Duodenal mucosa (tissue), 2 donors: ENCODE data around the gene CORO1A.
"Not testable (repeated sequence)": the region's sequence is repeated elsewhere in the genome, so short reads cannot be mapped to it uniquely, and the experiment has no call there.

Experiments used
- H3K27ac ChIP-seq: one replicate; pipeline ENCODE4 v1.7.0; 2013; ENCODE audit warnings: low read depth, low read length
- H3K27me3 ChIP-seq, 2 donors: one replicate each; pipeline ENCODE4 v1.7.0; 2013; ENCODE audit warnings: low read length in 2 of 2, control low read depth in 1 of 2; ENCODE audit not compliant: insufficient read depth in 2 of 2, control insufficient read depth in 1 of 2
- H3K36me3 ChIP-seq, 2 donors: one replicate each; pipeline ENCODE4 v1.7.0; 2013; ENCODE audit warnings: low read length in 2 of 2, control low read depth in 1 of 2; ENCODE audit not compliant: insufficient read depth in 2 of 2, control insufficient read depth in 1 of 2
- H3K4me1 ChIP-seq, 2 donors: one replicate each; pipeline ENCODE4 v1.7.0; 2013; ENCODE audit warnings: low read length in 2 of 2, control low read depth in 1 of 2; ENCODE audit not compliant: insufficient read depth in 2 of 2, control insufficient read depth in 1 of 2
- H3K4me3 ChIP-seq, 2 donors: one replicate each; pipeline ENCODE4 v1.7.0; 2013; ENCODE audit warnings: low read length in 2 of 2, low read depth in 1 of 2
- H3K9ac ChIP-seq, 2 donors: one replicate each; pipeline ENCODE4 v1.7.0; 2013; ENCODE audit warnings: low read length in 2 of 2, low read depth in 1 of 2
- H3K9me3 ChIP-seq, 2 donors: one replicate each; pipeline ENCODE4 v1.7.0; 2013; ENCODE audit warnings: low read length in 2 of 2, control low read depth in 1 of 2; ENCODE audit not compliant: control insufficient read depth in 1 of 2

CORO1A gene

DNA sequence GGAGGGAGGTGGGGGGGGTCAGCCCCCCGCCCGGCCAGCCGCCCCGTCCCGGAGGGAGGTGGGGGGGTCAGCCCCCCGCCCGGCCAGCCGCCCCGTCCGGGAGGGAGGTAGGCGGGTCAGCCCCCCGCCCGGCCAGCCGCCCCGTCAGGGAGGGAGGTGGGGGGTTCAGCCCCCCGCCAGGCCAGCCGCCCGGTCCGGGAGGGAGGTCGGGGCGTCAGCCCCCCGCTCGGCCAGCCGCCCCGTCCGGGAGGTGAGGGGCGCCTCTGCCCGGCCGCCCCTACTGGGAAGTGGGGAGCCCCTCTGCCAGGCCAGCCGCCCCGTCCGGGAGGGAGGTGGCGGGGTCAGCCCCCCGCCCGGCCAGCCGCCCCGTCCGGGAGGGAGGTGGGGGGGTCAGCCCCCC is 14.0 kb upstream of the CORO1A start:
- H3K9ac ChIP-seq, H3K27ac ChIP-seq, H3K27me3 ChIP-seq, H3K4me3 ChIP-seq, H3K36me3 ChIP-seq, H3K4me1 ChIP-seq, H3K9me3 ChIP-seq: not testable (repeated sequence)

DNA sequence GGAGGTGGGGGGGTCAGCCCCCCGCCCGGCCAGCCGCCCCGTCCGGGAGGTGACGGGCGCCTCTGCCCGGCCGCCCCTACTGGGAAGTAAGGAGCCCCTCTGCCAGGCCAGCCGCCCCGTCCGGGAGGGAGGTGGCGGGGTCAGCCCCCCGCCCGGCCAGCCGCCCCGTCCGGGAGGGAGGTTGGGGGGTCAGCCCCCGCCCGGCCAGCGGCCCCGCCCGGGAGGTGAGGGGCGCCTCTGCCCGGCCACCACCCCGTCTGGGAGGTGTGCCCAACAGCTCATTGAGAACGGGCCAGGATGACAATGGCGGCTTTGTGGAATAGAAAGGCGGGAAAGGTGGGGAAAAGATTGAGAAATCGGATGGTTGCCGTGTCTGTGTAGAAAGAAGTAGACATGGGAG is 13.3 kb upstream of the CORO1A start:
- H3K27ac ChIP-seq, H3K4me1 ChIP-seq, H3K9ac ChIP-seq, H3K36me3 ChIP-seq, H3K4me3 ChIP-seq, H3K27me3 ChIP-seq, H3K9me3 ChIP-seq: not testable (repeated sequence)

DNA sequence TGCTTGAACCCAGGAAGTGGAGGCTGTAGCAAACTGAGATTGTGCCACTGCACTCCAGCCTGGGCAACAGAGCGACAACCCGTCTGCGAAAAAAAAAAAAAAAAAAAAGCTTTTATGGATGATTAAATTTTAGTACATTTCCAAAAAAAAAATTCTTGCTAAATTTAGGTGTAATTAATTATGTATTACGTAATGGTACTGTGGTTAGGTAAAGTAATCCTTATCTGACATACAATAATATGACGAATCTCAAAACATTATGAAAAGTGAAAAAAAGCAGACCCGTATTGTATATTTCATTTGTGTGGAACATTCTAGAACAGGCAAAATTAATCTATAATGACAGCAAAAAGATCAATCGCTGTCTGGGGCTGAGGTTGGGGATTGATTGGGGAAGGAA is 10.3 kb upstream of the CORO1A start:
- Histone ChIP-seq H3K36me3 (no peaks in the 10 kb centered on the region), H3K9me3 (no peaks in the 10 kb centered on the region), H3K27ac (no peak overlapping the region), H3K9ac (no peak overlapping the region), H3K4me1 (no peaks in the 10 kb centered on the region), H3K27me3 (no peaks in the 10 kb centered on the region), H3K4me3 (no peak overlapping the region)

DNA sequence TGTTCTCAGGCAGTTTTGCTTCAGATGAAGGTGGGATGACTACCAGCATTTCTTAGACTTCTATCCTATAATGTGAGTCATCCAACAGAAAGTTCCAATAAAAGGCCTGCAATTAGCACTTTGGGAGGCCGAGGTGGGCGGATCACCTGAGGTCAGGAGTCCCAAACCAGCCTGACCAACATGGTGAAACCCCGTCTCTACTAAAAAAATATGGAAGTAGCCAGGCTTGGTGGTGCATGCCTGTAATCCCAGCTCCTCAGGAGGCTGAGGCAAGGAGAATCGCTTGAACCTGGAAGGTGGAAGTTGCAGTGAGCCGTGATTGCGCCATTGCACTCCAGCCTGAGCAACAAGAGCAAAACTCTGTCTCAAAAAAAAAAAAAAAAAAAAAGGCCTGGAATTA is 6.5 kb upstream of the CORO1A start:
- not testable (repeated sequence) for H3K9me3 ChIP-seq, H3K27ac ChIP-seq, H3K9ac ChIP-seq, H3K4me1 ChIP-seq, H3K27me3 ChIP-seq, H3K36me3 ChIP-seq, H3K4me3 ChIP-seq

DNA sequence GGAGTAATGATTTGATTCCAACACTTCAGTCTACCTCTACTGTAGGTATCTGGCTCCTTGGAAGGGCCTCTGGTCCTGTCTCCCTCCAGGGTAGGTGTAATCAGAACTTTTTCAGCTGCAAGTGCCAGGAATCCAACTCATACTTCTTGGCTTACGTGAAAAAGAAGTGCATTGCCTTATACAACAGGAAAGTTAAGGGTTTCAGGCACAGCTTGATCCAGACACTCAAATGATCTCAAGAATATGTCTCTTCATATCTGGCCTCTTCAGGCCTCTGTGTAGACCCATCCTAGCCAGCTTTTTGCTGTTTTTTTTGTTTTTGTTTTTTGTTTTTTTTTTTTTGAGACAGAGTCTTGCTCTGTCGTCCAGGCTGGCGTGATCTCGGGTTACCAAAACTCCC is 4.2 kb upstream of the CORO1A start:
- H3K27ac ChIP-seq: no peak overlapping the region

DNA sequence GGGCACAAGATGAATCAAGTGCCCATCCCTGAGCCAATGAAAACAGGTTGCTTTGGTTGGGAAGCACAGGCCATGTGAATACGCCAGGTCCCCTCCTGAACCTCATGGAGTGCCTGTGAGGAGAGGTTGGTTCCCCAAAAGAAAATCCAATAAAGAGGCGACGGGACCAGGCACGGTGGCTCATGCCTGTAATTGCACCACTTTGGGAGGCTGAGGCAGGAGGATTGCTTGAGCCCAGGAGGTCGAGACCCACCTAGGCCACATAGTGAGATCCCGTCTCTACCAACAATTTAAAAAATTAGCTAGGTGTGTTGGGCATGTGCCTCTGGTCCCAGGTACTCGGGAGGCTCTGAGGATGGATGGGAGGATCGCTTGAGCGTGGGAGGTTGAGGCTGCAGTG is 3.5 kb upstream of the CORO1A start:
- no peaks in the 10 kb centered on the region for H3K36me3 ChIP-seq
- no peak overlapping the region for H3K27ac ChIP-seq
- no peak overlapping the region for H3K4me3 ChIP-seq
- H3K4me1 ChIP-seq: peaks cover 5 to 18% of the 10 kb centered on the region in 2 donors
- H3K9me3 ChIP-seq: no peaks in the 10 kb centered on the region
- no peaks in the 10 kb centered on the region for H3K27me3 ChIP-seq
- no peak overlapping the region for H3K9ac ChIP-seq

More for the DNA sequence above, 4.2 kb upstream of the CORO1A start:
- H3K27me3 ChIP-seq: no peaks in the 10 kb centered on the region
- peaks cover 5 to 11% of the 10 kb centered on the region in 2 donors for H3K4me1 ChIP-seq
- no peaks in the 10 kb centered on the region for H3K9me3 ChIP-seq
- no peaks in the 10 kb centered on the region for H3K36me3 ChIP-seq
- H3K4me3 ChIP-seq: no peak overlapping the region
- no peak overlapping the region for H3K9ac ChIP-seq

DNA sequence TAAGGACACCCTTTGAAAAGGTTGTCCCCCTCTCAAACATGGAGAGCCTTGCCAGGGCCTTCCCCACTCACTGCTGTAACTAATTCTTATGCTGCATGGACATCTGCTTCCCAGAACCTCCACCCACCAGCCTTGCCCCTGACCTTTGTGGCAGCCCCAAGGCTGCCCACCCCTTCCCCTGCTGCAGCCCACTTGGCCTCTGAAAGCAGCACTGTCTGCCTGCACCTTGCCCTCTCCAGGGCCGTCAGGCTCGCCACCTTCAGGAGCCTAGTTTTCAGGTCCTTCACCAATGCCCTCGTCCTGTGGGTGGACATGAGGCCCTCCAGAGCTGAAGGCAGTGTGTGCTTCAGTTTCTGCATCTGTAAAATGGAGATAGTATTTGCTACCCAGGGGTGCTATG is 2.7 kb upstream of the CORO1A start:
- Histone ChIP-seq H3K9me3 (no peaks in the 10 kb centered on the region), H3K4me1 (peaks cover 5 to 23% of the 10 kb centered on the region in 2 donors), H3K27ac (no peak overlapping the region), H3K27me3 (no peaks in the 10 kb centered on the region), H3K36me3 (no peaks in the 10 kb centered on the region), H3K9ac (no peak overlapping the region), H3K4me3 (no peak overlapping the region)

DNA sequence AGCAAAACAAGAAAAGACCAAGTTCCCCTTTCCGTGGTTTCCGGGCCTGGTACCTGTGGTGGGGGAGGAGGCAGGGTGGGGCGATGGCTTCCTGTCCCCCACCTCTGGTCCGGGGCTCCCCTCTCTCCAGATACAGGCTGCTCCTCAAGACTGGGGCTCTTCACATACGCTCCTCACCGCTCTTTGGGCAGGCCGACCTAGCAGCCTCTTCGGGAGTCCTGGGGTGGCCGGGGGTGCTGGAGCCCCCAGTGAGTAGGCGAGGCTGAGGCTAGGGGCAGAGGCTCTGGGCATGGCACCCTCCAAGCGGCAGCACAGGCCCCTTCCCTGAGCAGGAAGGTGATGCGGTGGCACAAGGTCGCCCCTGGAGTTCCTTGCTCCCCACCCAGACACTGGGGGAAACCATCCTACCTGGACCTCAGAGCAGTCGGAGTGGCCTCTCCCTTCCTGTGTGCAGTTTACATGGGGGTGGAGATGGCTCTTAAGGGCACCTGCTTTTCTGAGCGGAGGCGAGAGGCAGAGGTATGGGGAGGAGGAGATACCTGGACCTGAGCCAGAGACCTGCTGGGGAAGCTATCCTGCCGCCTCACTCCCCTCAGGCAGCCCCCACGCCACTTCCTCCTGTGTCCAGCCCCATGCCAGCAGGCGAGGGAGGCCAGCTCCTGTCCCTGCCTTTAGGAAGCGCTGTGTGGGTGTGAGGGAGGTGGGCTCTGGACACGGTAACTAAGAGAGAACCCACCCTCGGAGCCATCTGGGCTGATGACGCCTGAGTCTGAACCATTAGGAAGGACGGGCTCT is 891 bp downstream of the CORO1A start:
- H3K9ac ChIP-seq: peak overlapping the region; percentile 62 to 71
- H3K4me1 ChIP-seq: peaks cover 14 to 36% of the 10 kb centered on the region in 2 donors
- peaks cover 0 to 9% of the 10 kb centered on the region in 2 donors for H3K36me3 ChIP-seq
- H3K9me3 ChIP-seq: no peaks in the 10 kb centered on the region
- H3K4me3 ChIP-seq: peak overlapping the region; percentile 62 to 63
- no peaks in the 10 kb centered on the region for H3K27me3 ChIP-seq
- H3K27ac ChIP-seq: peak overlapping the region; percentile 64

DNA sequence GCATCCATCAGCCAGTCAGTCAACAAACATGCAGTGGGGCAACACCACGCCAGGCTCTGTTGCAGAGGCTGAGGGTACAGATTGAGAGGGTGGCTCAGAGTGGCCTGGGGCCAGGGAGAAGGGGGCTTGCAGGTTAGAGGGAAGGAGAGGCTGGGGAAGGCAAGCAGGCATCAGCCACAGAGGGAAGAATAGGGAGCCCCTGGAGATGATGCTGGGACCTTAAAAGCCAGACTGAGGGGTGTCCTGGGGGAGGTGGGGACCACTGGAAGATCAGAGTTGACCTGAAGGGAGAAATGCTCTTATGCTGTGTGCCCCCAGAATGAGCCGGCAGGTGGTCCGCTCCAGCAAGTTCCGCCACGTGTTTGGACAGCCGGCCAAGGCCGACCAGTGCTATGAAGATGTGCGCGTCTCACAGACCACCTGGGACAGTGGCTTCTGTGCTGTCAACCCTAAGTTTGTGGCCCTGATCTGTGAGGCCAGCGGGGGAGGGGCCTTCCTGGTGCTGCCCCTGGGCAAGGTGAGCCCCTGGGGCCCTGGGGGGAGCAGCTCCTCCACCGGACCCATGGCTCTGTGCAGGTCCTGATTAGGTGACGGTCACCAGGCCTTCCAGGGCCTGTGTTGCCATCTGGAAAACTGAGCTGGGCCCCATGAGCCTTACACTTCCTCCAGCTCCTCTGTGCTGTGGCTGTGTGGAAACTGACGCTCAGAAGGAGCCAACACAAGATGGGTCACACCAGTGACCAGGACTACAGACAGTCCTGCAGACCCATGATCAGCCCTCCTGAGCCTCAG is 1.7 kb downstream of the CORO1A start:
- peak overlapping the region; percentile 66 for H3K27ac ChIP-seq
- H3K9me3 ChIP-seq: no peaks in the 10 kb centered on the region
- peak overlapping the region; percentile 62 to 63 for H3K4me3 ChIP-seq
- peaks cover 14 to 36% of the 10 kb centered on the region in 2 donors for H3K4me1 ChIP-seq
- no peaks in the 10 kb centered on the region for H3K27me3 ChIP-seq
- peak overlapping the region; percentile 62 to 71 for H3K9ac ChIP-seq
- H3K36me3 ChIP-seq: peaks cover 0 to 9% of the 10 kb centered on the region in 2 donors

DNA sequence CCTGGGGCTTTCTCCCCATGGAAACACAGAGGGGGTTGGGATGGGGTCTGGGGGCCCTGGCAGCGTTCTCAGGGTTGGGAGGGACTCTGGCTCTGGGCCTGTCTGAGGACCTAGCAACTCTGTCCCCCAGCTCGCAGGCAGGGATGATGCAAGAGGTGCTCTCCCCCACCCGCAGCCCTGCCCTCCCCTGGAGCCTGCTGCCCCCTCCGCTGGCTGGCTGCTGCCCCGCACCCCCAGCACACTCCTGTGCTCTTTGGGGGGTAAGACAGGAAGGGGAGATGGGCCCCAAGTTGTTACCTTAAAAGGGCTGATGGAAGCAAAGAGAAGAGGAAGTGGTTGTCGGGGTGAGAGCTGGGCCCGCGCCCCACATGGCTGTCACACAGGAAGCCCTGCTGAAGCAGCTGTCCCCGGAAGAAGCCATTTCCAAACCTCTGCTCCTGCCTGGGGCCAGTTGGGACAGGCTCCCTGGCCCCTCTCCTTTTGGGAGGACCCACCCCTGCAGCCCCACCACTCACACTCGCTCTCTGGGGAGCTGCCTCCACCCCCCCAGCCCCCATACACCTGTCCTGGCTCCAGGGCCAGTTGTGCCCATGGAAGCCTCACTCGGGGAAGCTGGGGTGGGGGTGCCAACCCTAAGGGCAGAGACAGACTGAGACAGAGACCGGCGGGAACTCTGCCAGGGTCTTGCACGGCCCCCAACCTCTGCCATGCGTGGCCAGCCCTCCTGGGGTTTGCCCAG is 2.5 kb downstream of the CORO1A start:
- Histone ChIP-seq H3K9me3 (no peaks in the 10 kb centered on the region), H3K27me3 (no peaks in the 10 kb centered on the region), H3K36me3 (peaks cover 0 to 9% of the 10 kb centered on the region in 2 donors), H3K27ac (peak overlapping the region; percentile 66), H3K4me3 (peak overlapping the region; percentile 62 to 63), H3K9ac (peak overlapping the region; percentile 62 to 71), H3K4me1 (peaks cover 14 to 36% of the 10 kb centered on the region in 2 donors)
